ENCODE data around the gene DNAH14. TPM values are rescaled to one million over a fixed set of nuclear protein-coding genes. Genes with fewer than 3 reads are reported as not detected.
"Not testable (repeated sequence)": the region's sequence is repeated elsewhere in the genome, so short reads cannot be mapped to it uniquely, and the experiment has no call there.

The DNAH14 gene
- total and polyA plus RNA-seq, 2 of the 4 experiments (the other 2 are of a cell fraction), result 2.7 to 3.6 TPM

DNA sequence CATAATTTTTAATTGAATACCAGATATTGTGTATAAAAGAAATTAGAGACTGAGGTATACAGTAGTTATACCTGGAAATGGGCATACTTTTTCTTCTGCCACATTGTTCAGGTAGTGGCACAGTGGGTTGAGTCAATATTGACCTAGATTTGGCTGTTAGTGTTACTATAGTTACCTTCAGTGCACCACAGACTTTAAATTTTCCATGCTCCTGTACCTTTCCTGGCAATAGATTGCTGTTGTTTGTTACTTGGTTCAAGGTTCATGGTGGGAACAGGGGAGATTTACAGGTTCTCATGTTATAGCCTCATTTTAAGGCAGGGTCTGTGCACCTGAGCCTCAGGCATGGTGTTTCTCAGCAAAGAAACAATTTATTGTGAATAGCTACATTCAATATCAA, 279.7 kb downstream of the DNAH14 start:
- Histone ChIP-seq H4K91ac (ENCODE audit: insufficient read depth, low read depth, low read length) (no peak overlapping the region), H3K23ac (ENCODE audit: low read depth, low read length) (no peak overlapping the region), H4K5ac (ENCODE audit: low read depth, low read length) (no peak overlapping the region), H2AFZ (replicated peaks; ENCODE audit: low read length, poor library complexity) (no peak overlapping the region), H3K4me2 (ENCODE audit: low read depth, low read length) (no peak overlapping the region), H3K9me1 (ENCODE audit: insufficient read depth, low read length) (no peaks in the 10 kb centered on the region), H3K4me3 (ENCODE audit: insufficient read depth, low read depth, low read length) (no peak overlapping the region), H3K56ac (ENCODE audit: extremely low read depth, insufficient read depth, low read length) (no peak overlapping the region), H2AK5ac (ENCODE audit: low read depth, low read length) (no peak overlapping the region), H2BK120ac (ENCODE audit: low read depth, low read length) (no peak overlapping the region), H3K79me1 (ENCODE audit: low read depth in 1 of 2, low read length in 2 of 2) (no peaks in the 10 kb centered on the region), H3K14ac (replicated peaks; ENCODE audit: low read depth, low read length) (no peak overlapping the region), H2AK9ac (replicated peaks; ENCODE audit: low read depth, low read length, poor library complexity) (no peak overlapping the region), H3K4ac (ENCODE audit: low read depth, low read length) (no peak overlapping the region), H2BK5ac (ENCODE audit: low read depth, low read length, poor library complexity, severe bottlenecking) (no peak overlapping the region), H2BK20ac (ENCODE audit: low read depth, low read length) (no peak overlapping the region), H3K36me3 (ENCODE audit: control insufficient read depth, insufficient read depth, low read length) (no peaks in the 10 kb centered on the region), H3K4me1 (ENCODE audit: control insufficient read depth, insufficient read depth, low read length) (no peaks in the 10 kb centered on the region), H3K9ac (ENCODE audit: low read depth, low read length) (no peak overlapping the region), H3K9me3 (ENCODE audit: control insufficient read depth, insufficient read depth, low read length) (no peaks in the 10 kb centered on the region), H3K27ac (ENCODE audit: insufficient read depth, low read length) (no peak overlapping the region), H4K20me1 (ENCODE audit: insufficient read depth, low read length) (no peaks in the 10 kb centered on the region), H3K18ac (ENCODE audit: low read depth, low read length) (no peak overlapping the region), H2BK15ac (ENCODE audit: low read depth, low read length) (no peak overlapping the region), H3K27me3 (ENCODE audit: control insufficient read depth, insufficient read depth, low read length) (no peaks in the 10 kb centered on the region), H4K8ac (ENCODE audit: low read depth in 2 of 2, low read length in 2 of 2) (no peak overlapping the region)
- DNase-seq (no peak), ATAC-seq (ENCODE audit: low read depth) (no peak)
- BruUV-seq (replicated peaks), result no TSS peak
- POLR2A ChIA-PET (ENCODE audit: unreplicated experiment), result no interaction called here
- CTCF ChIA-PET, result no interaction called here
- intact Hi-C loops (cut with micrococcal nuclease) (no loop called here), dilution Hi-C loops (cut with HindIII; ENCODE audit: low sequenced_read_pairs, unreplicated experiment) (no loop called here), in situ Hi-C loops (cut with MboI; ENCODE audit: low sequenced_read_pairs) (no loop called here)
- no peak for TF ChIP-seq MAFK (IDR thresholded peaks at IDR 0.05; ENCODE audit: low read depth, low read length)
- no peak for TF ChIP-seq MAZ (IDR thresholded peaks at IDR 0.05; ENCODE audit: borderline replicate concordance, low read depth, low read length)
- TF ChIP-seq RCOR1 (IDR thresholded peaks at IDR 0.05; ENCODE audit: insufficient replicate concordance, low read length), result no peak
- TF ChIP-seq, protein P1, sequence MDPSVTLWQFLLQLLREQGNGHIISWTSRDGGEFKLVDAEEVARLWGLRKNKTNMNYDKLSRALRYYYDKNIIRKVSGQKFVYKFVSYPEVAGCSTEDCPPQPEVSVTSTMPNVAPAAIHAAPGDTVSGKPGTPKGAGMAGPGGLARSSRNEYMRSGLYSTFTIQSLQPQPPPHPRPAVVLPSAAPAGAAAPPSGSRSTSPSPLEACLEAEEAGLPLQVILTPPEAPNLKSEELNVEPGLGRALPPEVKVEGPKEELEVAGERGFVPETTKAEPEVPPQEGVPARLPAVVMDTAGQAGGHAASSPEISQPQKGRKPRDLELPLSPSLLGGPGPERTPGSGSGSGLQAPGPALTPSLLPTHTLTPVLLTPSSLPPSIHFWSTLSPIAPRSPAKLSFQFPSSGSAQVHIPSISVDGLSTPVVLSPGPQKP (IDR thresholded peaks at IDR 0.05; ENCODE audit: borderline replicate concordance, low read depth, low read length), result no peak

DNA sequence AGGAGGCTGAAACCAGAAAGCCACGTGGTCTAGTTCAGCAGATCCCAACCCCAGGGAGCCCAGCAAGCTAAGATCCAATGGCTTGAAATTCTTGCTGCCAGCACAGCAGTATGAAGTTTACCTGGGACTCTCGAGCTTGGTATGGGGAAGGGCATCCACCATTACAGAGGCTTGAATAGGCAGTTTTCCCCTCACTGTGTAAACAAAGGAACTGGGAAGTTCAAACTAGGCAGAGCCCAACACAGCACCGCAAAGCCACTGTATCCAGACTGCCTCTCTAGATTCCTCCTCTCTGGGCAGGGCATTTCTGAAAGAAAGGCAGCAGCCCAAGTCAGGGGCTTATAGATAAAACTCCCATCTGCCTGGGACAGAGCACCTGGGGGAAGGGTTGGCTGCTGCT, 280.7 kb downstream of the DNAH14 start:
- H2BK120ac ChIP-seq (ENCODE audit: low read depth, low read length); H3K27me3 ChIP-seq (ENCODE audit: control insufficient read depth, insufficient read depth, low read length); H2BK15ac ChIP-seq (ENCODE audit: low read depth, low read length); H2BK5ac ChIP-seq (ENCODE audit: low read depth, low read length, poor library complexity, severe bottlenecking); H4K20me1 ChIP-seq (ENCODE audit: insufficient read depth, low read length); H4K91ac ChIP-seq (ENCODE audit: insufficient read depth, low read depth, low read length); H4K8ac ChIP-seq (ENCODE audit: low read depth in 2 of 2, low read length in 2 of 2); H4K5ac ChIP-seq (ENCODE audit: low read depth, low read length); H3K56ac ChIP-seq (ENCODE audit: extremely low read depth, insufficient read depth, low read length); DNase-seq; in situ Hi-C loops (cut with MboI; ENCODE audit: low sequenced_read_pairs); H3K4me1 ChIP-seq (ENCODE audit: control insufficient read depth, insufficient read depth, low read length); H3K4me2 ChIP-seq (ENCODE audit: low read depth, low read length); CTCF ChIA-PET; POLR2A ChIA-PET (ENCODE audit: unreplicated experiment); H2AFZ ChIP-seq (replicated peaks; ENCODE audit: low read length, poor library complexity); ATAC-seq (ENCODE audit: low read depth); H2BK20ac ChIP-seq (ENCODE audit: low read depth, low read length); H3K23ac ChIP-seq (ENCODE audit: low read depth, low read length); H3K36me3 ChIP-seq (ENCODE audit: control insufficient read depth, insufficient read depth, low read length); H3K79me1 ChIP-seq (ENCODE audit: low read depth in 1 of 2, low read length in 2 of 2); H2AK9ac ChIP-seq (replicated peaks; ENCODE audit: low read depth, low read length, poor library complexity); H3K9me1 ChIP-seq (ENCODE audit: insufficient read depth, low read length); H3K14ac ChIP-seq (replicated peaks; ENCODE audit: low read depth, low read length); BruUV-seq (replicated peaks); H3K27ac ChIP-seq (ENCODE audit: insufficient read depth, low read length); H3K4me3 ChIP-seq (ENCODE audit: insufficient read depth, low read depth, low read length); H2AK5ac ChIP-seq (ENCODE audit: low read depth, low read length); H3K9ac ChIP-seq (ENCODE audit: low read depth, low read length); H3K4ac ChIP-seq (ENCODE audit: low read depth, low read length); H3K18ac ChIP-seq (ENCODE audit: low read depth, low read length); intact Hi-C loops (cut with micrococcal nuclease); dilution Hi-C loops (cut with HindIII; ENCODE audit: low sequenced_read_pairs, unreplicated experiment); H3K9me3 ChIP-seq (ENCODE audit: control insufficient read depth, insufficient read depth, low read length): not testable (repeated sequence)
- WGBS, 2 experiments (ENCODE audit: extremely low coverage in 2 of 2, insufficient read length in 1 of 2), result no CpG with 5 or more reads among the region's 3 CpGs

All from IMR-90 (cell line).